Fibroblast of the aortic adventitia (primary cell): ENCODE data around the gene RFC2. TPM values are rescaled to one million over a fixed set of nuclear protein-coding genes. Genes with fewer than 3 reads are reported as not detected.
A peak's percentile ranks its signal among the peaks of the same experiment; 100 is the strongest.

ENCODE experiments used
- DNase-seq: peaks from one replicate; pipeline ENCODE4 v3.0.0-alpha.2; 2010; ENCODE audit warnings: low read depth
- H3K4me3 ChIP-seq: 2 replicates; pipeline ENCODE4 v1.5.1; 2011; ENCODE audit warnings: low read depth, mild to moderate bottlenecking, control low read depth, low read length, moderate library complexity
- total RNA-seq: library from RNA; depleted of rRNA; stranded (reverse); fragments of >200 nt; gene quantifications from 2 replicates; pipeline ENCODE4 v1.2.3, GENCODE V29; 2012; ENCODE audit warnings: low replicate concordance
- TF ChIP-seq, protein P1 (sequence below): IDR thresholded peaks from 2 replicates; pipeline ENCODE4 v1.5.1; 2011; ENCODE audit warnings: mild to moderate bottlenecking, low read length, control low read depth, inconsistent platforms; ENCODE audit not compliant: insufficient read depth

The RFC2 gene
- total RNA-seq, 1 donor = 39.0 TPM

GRCh38 chr7:74194686-74195085, 59.5 kb downstream of the RFC2 start:
- no peak for DNase-seq
- H3K4me3 ChIP-seq = no peak overlapping the region
- TF ChIP-seq, protein P1, sequence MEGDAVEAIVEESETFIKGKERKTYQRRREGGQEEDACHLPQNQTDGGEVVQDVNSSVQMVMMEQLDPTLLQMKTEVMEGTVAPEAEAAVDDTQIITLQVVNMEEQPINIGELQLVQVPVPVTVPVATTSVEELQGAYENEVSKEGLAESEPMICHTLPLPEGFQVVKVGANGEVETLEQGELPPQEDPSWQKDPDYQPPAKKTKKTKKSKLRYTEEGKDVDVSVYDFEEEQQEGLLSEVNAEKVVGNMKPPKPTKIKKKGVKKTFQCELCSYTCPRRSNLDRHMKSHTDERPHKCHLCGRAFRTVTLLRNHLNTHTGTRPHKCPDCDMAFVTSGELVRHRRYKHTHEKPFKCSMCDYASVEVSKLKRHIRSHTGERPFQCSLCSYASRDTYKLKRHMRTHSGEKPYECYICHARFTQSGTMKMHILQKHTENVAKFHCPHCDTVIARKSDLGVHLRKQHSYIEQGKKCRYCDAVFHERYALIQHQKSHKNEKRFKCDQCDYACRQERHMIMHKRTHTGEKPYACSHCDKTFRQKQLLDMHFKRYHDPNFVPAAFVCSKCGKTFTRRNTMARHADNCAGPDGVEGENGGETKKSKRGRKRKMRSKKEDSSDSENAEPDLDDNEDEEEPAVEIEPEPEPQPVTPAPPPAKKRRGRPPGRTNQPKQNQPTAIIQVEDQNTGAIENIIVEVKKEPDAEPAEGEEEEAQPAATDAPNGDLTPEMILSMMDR = no peak

GRCh38 chr7:74193913-74194312, 60.3 kb downstream of the RFC2 start:
- DNase-seq = no peak
- TF ChIP-seq, protein P1 = no peak
- no peak overlapping the region for H3K4me3 ChIP-seq

DNA sequence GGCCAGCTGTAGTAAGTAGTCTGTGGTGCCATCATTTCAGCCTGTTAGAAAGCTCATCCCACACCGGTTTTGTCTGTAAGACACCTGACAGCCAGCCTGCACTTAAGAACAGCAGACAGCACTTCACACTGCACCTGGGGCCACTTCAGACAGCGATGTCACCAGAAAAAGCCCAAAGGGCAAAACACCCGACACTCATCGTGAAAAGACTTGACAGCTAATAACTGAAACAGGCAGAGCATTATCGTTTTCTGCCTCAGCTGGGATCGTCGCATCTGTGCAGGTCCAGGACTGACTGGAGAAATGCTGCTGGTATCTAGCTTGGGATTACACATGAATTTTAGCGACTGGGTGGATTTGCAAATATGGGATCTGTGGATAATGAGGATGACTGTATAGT, 61.1 kb downstream of the RFC2 start:
- no peak overlapping the region for H3K4me3 ChIP-seq
- TF ChIP-seq, protein P1 = no peak
- DNase-seq = no peak

DNA sequence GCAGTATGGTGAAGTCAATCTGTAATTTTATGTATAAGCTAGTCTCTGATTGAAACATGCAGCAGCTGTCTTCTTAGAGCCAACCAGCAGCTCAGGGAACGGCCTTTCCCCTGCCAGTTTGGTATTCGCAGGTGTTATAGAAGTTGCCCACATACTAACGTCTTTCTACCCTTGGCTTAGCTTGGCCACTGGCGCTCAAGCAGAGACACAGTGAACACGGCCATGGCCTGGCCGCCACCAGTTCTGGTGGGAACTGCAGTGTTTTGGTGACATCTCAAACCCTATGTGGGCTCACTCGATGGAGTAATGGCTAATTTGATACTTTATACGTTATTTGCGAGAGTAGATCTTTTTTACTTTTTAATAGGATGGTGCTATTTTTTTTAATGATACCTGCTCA, 63.0 kb downstream of the RFC2 start:
- TF ChIP-seq, protein P1 = no peak
- no peak for DNase-seq
- no peak overlapping the region for H3K4me3 ChIP-seq

GRCh38 chr7:74190259-74190658, 63.9 kb downstream of the RFC2 start:
- H3K4me3 ChIP-seq = no peak overlapping the region
- TF ChIP-seq, protein P1 = no peak
- DNase-seq = no peak

DNA sequence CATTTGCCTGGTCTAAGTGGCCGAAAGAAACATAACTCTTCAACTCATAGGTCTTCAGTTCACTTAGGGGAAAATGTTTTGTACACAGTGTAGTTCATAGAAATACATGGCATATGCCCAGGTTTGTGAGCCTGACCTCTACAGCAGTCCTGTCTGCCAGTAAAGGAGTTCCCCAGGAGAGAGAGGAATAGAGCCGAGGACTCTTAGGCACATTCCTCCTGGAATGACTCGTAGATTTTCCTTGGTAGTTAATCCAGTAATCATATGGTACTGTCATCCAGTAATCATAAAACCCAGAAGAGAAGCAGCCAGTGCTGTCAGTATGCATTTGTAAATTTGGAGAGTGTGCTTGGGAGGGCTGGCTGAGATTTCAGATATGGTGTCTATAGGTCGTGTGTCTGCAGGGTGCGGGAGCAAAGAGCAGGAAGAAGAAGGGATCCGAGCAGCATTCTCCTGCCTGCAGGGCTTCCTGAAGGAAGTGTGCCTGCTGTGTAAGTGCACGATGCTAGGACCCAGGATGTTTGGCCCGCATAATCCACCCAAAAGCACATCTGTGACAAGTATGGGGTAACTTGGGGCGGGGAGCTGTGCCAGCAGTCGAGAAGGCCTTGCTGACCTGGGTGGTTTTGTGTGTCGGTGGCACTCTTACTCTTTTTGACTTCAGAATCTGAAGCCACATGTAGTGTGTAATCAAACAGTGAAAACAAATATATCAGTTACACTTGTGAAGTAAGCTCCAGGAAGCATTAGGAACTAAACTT, 66.1 kb downstream of the RFC2 start:
- DNase-seq = peak; percentile 71
- TF ChIP-seq, protein P1 = no peak
- no peak overlapping the region for H3K4me3 ChIP-seq

DNA sequence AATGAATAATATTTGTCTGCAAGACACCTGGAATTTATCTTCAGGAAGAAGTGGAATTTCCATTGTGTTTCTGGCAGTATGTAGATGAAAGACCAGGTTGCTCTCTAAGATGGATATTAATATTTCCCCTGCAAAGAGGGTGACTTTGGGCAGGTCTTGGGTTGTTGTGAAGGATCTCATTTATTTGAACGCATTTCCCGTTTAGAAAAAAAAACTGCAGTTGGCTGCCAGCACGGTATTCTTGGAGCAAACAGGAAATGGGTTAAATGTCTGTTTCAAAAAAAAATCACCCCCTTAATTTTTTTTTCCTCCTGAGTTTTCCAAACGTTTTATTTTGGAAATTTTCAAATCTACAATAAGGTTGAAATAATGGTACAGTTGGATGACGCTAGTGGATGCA, 68.6 kb downstream of the RFC2 start:
- DNase-seq = no peak
- no peak overlapping the region for H3K4me3 ChIP-seq
- TF ChIP-seq, protein P1 = no peak
